IPS-20b (cell line): ENCODE results near the gene AHSP.

Source experiments
- H3K27ac ChIP-seq: one replicate; pipeline ENCODE4 v1.5.1; 2013; ENCODE audit warnings: low read length
- H3K27me3 ChIP-seq: 2 replicates; pipeline ENCODE4 v1.6.1; 2013; ENCODE audit warnings: mild to moderate bottlenecking, low read length, inconsistent platforms; ENCODE audit not compliant: insufficient read depth
- H3K36me3 ChIP-seq: 2 replicates; pipeline ENCODE4 v1.6.1; 2013; ENCODE audit warnings: low read depth, mild to moderate bottlenecking, inconsistent platforms, low read length, moderate library complexity; ENCODE audit not compliant: insufficient read depth
- H3K4me1 ChIP-seq: 2 replicates; pipeline ENCODE4 v1.6.1; 2013; ENCODE audit warnings: mild to moderate bottlenecking, control low read depth, inconsistent platforms, low read length, moderate library complexity; ENCODE audit not compliant: insufficient read depth
- H3K4me3 ChIP-seq: 2 replicates; pipeline ENCODE4 v1.5.1; 2013; ENCODE audit warnings: mild to moderate bottlenecking, low read length, inconsistent platforms
- H3K9ac ChIP-seq: 2 replicates; pipeline ENCODE4 v1.6.1; 2013; ENCODE audit warnings: low read depth, mild to moderate bottlenecking, inconsistent platforms, low read length, moderate library complexity
- H3K9me3 ChIP-seq: 2 replicates; pipeline ENCODE4 v1.6.1; 2013; ENCODE audit warnings: mild to moderate bottlenecking, low read depth, low read length, inconsistent platforms; ENCODE audit not compliant: insufficient read depth

The AHSP gene

DNA sequence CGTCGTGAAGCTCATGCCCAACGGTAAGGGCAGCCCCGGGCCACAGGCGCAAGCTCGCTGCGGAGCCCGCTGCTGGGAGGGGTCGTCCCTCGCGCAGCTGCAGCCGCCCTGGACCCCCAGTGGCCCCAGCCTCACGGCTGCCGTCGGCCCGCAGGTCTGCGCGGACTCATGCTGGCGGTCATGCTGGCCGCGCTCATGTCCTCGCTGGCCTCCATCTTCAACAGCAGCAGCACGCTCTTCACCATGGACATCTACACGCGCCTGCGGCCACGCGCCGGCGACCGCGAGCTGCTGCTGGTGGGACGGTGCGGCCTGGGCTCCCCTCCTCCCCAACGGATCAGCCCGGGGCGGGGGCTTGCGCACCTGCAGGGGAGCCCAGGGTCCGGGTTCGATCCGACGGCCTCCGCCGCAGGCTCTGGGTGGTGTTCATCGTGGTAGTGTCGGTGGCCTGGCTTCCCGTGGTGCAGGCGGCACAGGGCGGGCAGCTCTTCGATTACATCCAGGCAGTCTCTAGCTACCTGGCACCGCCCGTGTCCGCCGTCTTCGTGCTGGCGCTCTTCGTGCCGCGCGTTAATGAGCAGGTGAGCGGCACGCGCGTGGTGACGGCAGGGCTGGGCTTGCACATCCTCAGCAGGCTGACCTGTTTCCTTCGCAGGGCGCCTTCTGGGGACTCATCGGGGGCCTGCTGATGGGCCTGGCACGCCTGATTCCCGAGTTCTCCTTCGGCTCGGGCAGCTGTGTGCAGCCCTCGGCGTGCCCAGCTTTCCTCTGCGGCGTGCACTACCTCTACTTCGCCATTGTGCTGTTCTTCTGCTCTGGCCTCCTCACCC lies 39.0 kb upstream of the AHSP start:
- Histone ChIP-seq H3K36me3 (no peaks in the 10 kb centered on the region; the same call in 1 of the 2 replicates), H3K9me3 (no peaks in the 10 kb centered on the region), H3K4me1 (no peaks in the 10 kb centered on the region; the same call in 1 of the 2 replicates), H3K27ac (no peak overlapping the region), H3K9ac (peak overlapping the region; percentile 15; the same call in 1 of the 2 replicates), H3K27me3 (peaks cover 60% of the 10 kb centered on the region), H3K4me3 (peak overlapping the region; percentile 72; the same call in 1 of the 2 replicates)

GRCh38 chr16:31489298-31489564 lies 38.5 kb upstream of the AHSP start:
- Histone ChIP-seq H3K36me3 (no peaks in the 10 kb centered on the region; the same call in 1 of the 2 replicates), H3K27ac (no peak overlapping the region), H3K4me1 (no peaks in the 10 kb centered on the region; the same call in 1 of the 2 replicates), H3K9me3 (no peaks in the 10 kb centered on the region), H3K4me3 (no peak overlapping the region), H3K9ac (no peak overlapping the region), H3K27me3 (peaks cover 60% of the 10 kb centered on the region)

DNA sequence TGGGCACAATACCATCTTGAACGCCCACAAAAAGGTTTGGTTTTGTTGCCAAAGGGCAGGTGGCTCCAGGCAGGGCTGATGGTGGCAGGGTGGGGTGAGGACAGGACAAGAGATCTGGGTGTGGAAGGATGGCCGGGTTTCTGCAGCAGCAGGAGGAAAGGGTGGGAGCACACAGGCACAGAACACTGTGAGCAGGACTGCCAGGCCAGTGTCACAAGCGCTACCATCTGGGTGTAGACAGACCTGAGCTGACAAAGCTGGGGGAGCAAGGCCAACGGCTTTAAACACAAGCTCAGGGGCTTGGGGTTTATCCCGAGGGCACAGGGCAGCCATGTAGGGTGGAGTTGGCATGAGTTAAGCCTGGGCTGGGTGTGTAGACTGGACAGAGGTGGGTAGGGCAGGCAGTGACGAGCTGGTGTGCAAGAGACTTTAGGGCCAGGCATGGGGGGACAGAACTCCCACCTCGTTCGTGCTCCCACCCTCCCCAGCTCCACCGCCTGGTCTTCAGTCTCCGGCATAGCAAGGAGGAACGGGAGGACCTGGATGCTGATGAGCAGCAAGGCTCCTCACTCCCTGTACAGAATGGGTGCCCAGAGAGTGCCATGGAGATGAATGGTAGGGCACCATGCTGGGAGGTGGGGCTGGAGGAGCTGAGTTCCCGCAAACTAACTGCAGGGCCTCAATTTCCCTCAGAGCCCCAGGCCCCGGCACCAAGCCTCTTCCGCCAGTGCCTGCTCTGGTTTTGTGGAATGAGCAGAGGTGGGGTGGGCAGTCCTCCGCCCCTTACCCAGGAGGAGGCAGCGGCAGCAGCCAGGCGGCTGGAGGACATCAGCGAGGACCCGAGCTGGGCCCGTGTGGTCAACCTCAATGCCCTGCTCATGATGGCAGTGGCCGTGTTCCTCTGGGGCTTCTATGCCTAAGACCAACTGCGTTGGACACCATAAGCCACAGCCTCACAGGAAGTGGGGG lies 37.8 kb upstream of the AHSP start:
- Histone ChIP-seq H3K4me1 (no peaks in the 10 kb centered on the region; the same call in 1 of the 2 replicates), H3K27me3 (peaks cover 54% of the 10 kb centered on the region), H3K9ac (no peak overlapping the region), H3K4me3 (no peak overlapping the region), H3K36me3 (no peaks in the 10 kb centered on the region; the same call in 1 of the 2 replicates), H3K9me3 (no peaks in the 10 kb centered on the region), H3K27ac (no peak overlapping the region)

DNA sequence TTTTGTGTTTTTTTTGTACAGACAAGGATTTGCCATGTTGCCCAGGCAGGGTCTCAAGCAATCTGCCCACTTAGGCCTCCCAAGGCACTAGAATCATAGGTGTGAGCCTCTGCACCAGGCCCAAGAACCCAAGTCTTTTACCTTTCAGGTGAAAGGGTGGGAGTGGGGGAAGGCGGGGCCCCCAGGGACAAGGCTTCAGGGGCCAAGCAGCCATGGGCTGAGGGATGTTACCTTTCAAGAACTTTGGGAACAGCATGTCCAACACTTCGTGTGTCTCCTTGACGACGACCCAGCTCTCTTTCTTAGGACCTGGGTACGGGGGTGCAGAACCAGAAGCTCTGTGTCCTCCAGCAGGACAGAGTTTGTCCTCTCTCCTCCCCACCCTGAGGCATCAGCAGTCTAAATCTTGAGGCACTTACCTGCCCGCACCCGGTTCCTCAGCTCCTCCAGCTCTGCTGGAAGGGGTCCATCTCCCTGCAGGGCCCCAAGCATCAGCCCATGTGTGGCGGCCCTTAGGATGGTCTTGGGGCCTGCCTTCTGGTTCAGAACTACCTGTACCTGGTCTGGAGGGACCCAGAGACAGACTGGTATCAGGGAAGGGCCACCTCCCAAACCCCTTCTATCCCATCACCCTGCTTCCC lies 35.8 kb upstream of the AHSP start:
- H3K27ac ChIP-seq: no peak overlapping the region
- peaks cover 7% of the 10 kb centered on the region; the same call in 1 of the 2 replicates for H3K36me3 ChIP-seq
- peaks cover 34% of the 10 kb centered on the region for H3K27me3 ChIP-seq
- H3K4me1 ChIP-seq: no peaks in the 10 kb centered on the region; the same call in 1 of the 2 replicates
- H3K4me3 ChIP-seq: no peak overlapping the region
- H3K9ac ChIP-seq: no peak overlapping the region
- no peaks in the 10 kb centered on the region for H3K9me3 ChIP-seq

DNA sequence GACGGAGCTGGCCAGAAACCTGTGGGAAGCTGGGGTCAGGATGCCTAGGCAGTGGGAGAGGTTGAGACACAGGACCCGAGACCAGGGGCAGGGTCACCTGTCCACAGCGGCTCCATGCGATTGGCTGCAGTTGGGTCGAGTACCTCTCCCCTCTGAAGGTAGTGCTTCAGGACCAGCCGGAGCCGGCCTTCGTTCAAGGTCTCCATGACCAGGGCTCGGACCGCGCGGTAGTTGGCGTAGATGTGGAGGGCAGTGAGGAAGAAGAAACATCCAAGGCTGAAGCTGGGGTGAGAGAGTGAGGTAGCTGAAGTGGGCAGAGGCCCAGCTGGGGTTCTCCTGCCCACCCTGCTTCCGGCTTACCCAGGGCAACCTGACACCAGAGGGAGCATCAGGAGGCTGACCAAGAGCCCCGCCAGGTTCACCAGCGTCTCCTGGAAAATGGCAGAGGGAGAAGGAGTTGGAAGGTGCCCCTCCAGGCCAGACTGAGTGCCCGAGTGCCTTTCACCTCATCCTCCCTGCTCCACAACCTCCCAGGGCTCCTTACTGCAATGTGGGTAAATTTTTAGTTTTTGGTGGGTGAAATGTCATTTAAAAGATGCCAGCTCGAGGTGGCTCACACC lies 34.1 kb upstream of the AHSP start:
- peaks cover 9% of the 10 kb centered on the region; the same call in 1 of the 2 replicates for H3K36me3 ChIP-seq

DNA sequence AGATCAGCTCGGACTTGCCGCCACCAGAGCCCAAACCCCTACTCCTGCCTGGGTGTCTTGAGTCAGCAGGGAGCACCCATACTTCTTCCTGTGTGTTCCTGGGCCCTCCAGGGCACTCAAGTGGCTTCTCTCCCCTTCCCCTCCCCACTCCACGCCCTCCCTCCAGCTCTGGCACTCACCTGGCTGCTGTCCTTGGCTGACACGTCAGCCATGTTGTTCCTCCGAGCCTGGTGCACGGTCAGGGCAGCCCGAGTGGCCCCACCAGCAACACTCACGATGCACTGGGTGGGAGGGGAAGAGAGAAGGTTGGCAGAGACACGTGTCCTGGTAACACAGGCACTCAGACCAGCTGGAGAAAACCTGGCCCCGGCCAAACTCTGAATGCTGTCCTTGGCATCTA lies 31.0 kb upstream of the AHSP start:
- Histone ChIP-seq H3K9ac (no peak overlapping the region), H3K27ac (no peak overlapping the region), H3K36me3 (peaks cover 24% of the 10 kb centered on the region; the same call in 1 of the 2 replicates), H3K9me3 (no peaks in the 10 kb centered on the region), H3K4me1 (peaks cover 2% of the 10 kb centered on the region; the same call in 1 of the 2 replicates), H3K4me3 (no peak overlapping the region), H3K27me3 (no peaks in the 10 kb centered on the region)

More for the DNA sequence above, 34.1 kb upstream of the AHSP start:
- H3K27me3 ChIP-seq: peaks cover 17% of the 10 kb centered on the region
- no peaks in the 10 kb centered on the region for H3K4me1 ChIP-seq
- H3K27ac ChIP-seq: no peak overlapping the region
- no peaks in the 10 kb centered on the region for H3K9me3 ChIP-seq
- no peak overlapping the region for H3K4me3 ChIP-seq
- no peak overlapping the region for H3K9ac ChIP-seq

DNA sequence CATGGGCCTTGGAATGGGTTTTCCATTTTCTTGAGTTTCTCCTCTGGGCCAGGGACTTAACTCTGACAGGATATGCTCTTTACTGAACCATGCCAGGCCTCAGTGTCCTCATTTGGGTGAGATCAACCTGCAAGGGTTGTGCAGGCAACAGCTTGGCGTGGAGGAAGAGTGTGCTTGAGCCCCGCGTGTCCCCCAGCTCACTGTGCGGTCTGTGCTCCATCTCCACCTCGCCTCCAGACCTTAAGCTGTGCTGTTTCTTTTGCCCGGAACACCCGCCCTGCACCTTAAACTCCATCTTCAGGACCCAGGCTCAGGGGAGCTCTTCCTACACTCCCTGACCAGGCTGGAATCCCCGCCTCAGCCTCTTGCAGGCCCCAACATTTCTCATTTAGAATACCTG lies 29.2 kb upstream of the AHSP start:
- no peaks in the 10 kb centered on the region for H3K27me3 ChIP-seq
- no peak overlapping the region for H3K27ac ChIP-seq
- H3K4me1 ChIP-seq: peaks cover 7% of the 10 kb centered on the region; the same call in 1 of the 2 replicates
- no peak overlapping the region for H3K9ac ChIP-seq
- H3K4me3 ChIP-seq: no peak overlapping the region
- H3K36me3 ChIP-seq: peaks cover 24% of the 10 kb centered on the region; the same call in 1 of the 2 replicates
- no peaks in the 10 kb centered on the region for H3K9me3 ChIP-seq

DNA sequence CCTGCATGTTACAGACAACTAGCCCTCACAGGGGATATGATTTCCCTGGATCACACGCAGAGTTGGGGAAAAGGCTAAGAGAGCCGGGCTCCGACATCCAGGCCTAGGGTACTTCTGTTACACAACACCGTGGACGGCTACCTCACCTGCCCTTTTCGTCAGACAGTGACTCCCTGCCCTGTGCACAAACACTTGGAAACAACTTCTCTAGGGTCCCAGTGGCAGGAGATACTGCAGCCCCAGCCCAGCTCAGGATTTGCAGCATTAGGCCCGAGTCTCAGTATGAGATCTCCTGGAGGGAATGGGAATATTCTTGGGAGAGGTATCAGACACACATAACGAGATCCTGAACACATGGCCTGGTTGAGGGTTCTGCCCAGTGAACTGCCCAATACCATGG lies 27.8 kb upstream of the AHSP start:
- Histone ChIP-seq H3K9ac (no peak overlapping the region), H3K27ac (no peak overlapping the region), H3K9me3 (no peaks in the 10 kb centered on the region), H3K4me3 (no peak overlapping the region), H3K4me1 (peaks cover 7% of the 10 kb centered on the region; the same call in 1 of the 2 replicates), H3K36me3 (peaks cover 24% of the 10 kb centered on the region; the same call in 1 of the 2 replicates), H3K27me3 (no peaks in the 10 kb centered on the region)

DNA sequence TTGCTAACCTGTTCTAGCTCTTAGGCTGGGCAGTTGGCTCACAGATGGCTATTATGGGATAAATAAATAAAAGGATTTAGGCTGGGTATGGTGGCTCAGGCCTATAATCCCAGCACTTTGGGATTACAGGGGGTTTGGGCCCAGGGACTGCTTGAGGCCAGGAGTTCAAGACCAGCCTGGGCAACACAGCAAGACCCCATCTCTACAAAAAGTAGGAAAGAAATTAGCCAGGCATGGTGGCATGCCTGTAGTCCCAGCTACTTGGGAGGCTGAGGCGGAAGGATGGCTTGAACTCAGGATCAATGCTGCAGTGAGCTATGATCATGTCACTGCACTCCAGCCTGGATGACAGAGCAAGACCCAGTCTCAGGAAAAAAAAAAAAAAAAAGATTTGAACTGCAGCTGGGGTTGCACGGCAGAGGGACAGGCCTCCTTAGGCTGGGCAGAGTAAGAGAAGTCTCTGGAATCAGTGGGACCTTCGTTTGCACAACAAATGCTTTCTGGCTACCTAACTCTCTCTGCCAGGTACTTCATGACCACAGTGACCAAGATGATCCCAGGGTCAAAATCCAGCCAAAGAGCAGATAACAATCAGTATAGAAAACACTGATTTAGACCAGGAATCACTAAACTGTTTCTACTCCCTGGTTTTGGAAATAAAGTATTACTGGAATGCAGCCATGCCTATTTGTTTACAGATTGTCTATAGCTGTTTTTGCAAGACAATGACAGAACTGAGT lies 26.3 kb upstream of the AHSP start:
- Histone ChIP-seq H3K36me3 (peaks cover 27% of the 10 kb centered on the region), H3K27ac (no peak overlapping the region), H3K9ac (no peak overlapping the region), H3K9me3 (no peaks in the 10 kb centered on the region), H3K4me1 (peaks cover 7% of the 10 kb centered on the region; the same call in 1 of the 2 replicates), H3K27me3 (no peaks in the 10 kb centered on the region), H3K4me3 (peak overlapping the region; percentile 28; the same call in 1 of the 2 replicates)

DNA sequence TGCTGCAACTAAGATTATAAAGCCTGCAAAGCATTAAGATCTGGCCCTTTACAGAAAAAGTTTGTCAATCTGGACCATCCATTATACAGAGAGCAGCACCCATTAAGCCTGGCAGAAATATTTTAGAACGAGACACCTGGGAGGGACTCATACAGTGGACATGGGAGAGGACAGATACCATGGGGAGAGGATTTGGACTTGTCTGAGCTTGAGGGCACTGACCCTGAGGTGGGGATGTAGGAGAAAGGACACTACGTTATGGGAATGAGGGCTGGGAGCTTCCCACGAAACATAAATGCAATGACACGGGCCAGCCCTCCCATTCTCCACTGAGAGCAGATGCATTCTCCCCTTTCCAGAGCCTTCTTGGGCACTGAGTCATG lies 25.7 kb upstream of the AHSP start:
- Histone ChIP-seq H3K27ac (no peak overlapping the region), H3K4me1 (peaks cover 8% of the 10 kb centered on the region; the same call in 1 of the 2 replicates), H3K4me3 (peak overlapping the region; percentile 28; the same call in 1 of the 2 replicates), H3K27me3 (no peaks in the 10 kb centered on the region), H3K36me3 (peaks cover 27% of the 10 kb centered on the region), H3K9me3 (no peaks in the 10 kb centered on the region), H3K9ac (no peak overlapping the region)
